ENCODE results near the gene LY6G6D. TPM values are rescaled to one million over a fixed set of nuclear protein-coding genes. Genes with fewer than 3 reads are reported as not detected.

Gene LY6G6D
- total and polyA plus RNA-seq, 2 of the 13 experiments (the other 11 are each of a cell fraction or from before 2014, with no cell fraction given), result not detected

DNA sequence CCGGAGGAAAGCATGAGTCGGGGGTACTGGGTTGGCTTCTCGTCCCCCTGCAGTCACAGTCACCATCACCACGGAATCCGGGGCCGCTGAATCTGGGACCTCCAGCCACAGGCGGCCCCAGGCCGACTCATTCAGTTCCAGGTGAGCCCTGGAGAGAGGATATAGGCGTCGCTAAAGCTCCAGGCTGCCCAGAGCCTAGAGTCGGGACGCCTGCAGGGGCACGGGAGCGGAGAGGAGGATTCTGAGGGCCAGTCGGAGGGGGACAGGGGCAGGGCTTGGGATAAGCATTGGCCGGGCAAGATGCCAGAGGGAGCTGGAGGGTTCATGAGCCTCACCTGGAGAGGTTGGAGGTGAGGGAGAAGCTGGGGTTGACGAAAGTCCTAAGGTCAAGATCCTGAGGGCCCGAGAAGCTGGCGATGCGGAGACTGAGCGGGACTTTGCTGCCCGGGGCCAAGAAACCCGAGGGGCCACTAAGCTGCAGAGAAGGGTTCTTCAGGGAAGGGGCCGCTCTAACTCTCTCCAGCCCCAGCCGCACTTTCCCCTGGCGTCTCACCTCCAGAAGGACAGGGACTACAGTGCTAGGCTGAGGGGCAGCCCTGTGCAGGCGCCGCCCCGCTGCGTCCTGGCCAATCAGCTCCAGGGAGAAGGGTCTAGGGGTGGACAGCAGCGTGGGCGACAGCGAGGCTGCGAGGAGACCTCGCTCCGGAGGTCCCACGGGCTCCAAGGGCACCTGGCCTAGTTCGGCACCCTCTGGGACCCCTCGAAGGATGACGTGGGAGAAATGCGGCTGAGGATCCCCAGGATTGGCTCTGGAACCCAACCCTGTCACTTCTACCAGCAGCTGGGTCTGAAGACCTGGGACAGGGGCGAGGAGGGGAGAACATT lies 51.0 kb downstream of the LY6G6D start (continued):
- TF ChIP-seq, protein P1, sequence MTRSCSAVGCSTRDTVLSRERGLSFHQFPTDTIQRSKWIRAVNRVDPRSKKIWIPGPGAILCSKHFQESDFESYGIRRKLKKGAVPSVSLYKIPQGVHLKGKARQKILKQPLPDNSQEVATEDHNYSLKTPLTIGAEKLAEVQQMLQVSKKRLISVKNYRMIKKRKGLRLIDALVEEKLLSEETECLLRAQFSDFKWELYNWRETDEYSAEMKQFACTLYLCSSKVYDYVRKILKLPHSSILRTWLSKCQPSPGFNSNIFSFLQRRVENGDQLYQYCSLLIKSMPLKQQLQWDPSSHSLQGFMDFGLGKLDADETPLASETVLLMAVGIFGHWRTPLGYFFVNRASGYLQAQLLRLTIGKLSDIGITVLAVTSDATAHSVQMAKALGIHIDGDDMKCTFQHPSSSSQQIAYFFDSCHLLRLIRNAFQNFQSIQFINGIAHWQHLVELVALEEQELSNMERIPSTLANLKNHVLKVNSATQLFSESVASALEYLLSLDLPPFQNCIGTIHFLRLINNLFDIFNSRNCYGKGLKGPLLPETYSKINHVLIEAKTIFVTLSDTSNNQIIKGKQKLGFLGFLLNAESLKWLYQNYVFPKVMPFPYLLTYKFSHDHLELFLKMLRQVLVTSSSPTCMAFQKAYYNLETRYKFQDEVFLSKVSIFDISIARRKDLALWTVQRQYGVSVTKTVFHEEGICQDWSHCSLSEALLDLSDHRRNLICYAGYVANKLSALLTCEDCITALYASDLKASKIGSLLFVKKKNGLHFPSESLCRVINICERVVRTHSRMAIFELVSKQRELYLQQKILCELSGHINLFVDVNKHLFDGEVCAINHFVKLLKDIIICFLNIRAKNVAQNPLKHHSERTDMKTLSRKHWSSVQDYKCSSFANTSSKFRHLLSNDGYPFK (CRISPR knock-in tag; IDR thresholded peaks at IDR 0.05; ENCODE audit: borderline replicate concordance), result peak; percentile 42; the same call in 1 of the 2 replicates
- TF ChIP-seq, protein P2, sequence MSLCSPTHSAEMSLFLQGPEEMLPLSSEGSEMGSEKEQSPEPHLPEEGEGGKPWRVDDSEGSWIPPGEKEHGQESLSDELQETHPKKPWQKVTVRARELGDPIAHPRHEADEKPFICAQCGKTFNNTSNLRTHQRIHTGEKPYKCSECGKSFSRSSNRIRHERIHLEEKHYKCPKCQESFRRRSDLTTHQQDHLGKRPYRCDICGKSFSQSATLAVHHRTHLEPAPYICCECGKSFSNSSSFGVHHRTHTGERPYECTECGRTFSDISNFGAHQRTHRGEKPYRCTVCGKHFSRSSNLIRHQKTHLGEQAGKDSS (CRISPR knock-in tag; IDR thresholded peaks at IDR 0.05; ENCODE audit: borderline replicate concordance, low read depth), result peak; percentile 49; the same call in 1 of the 2 replicates
- TF ChIP-seq BCL6 (CRISPR knock-in tag; IDR thresholded peaks at IDR 0.05) (peak; percentile 8; the same call in 1 of the 2 replicates), SIN3B (IDR thresholded peaks at IDR 0.05; ENCODE audit: low read length) (no peak), KDM5B (CRISPR knock-in tag; IDR thresholded peaks at IDR 0.05; ENCODE audit: borderline replicate concordance) (peak; percentile 63), TBX2 (CRISPR knock-in tag; IDR thresholded peaks at IDR 0.05; ENCODE audit: borderline replicate concordance) (peak; percentile 75; the same call in 1 of the 2 replicates), ETV5 (CRISPR knock-in tag; IDR thresholded peaks at IDR 0.05; ENCODE audit: borderline replicate concordance) (peak; percentile 44; the same call in 1 of the 2 replicates), ZNF589 (CRISPR knock-in tag; conservative IDR thresholded peaks at IDR 0.05) (0 out of 2 replicates have a peak, but pooled peaks have one; percentile 21), GATAD1 (CRISPR knock-in tag; IDR thresholded peaks at IDR 0.05) (no peak; the same call in 1 of the 2 replicates), KDM3A (CRISPR knock-in tag; IDR thresholded peaks at IDR 0.05; ENCODE audit: low read depth) (0 out of 2 replicates have a peak, but pooled peaks have one; percentile 19), NAIF1 (CRISPR knock-in tag; IDR thresholded peaks at IDR 0.05; ENCODE audit: borderline replicate concordance) (no peak), ZNF713 (CRISPR knock-in tag; IDR thresholded peaks at IDR 0.05) (peak; percentile 72; the same call in 1 of the 2 replicates), BRD4 (CRISPR knock-in tag; IDR thresholded peaks at IDR 0.05) (0 out of 2 replicates have a peak, but pooled peaks have one; percentile 63), YEATS4 (CRISPR knock-in tag; IDR thresholded peaks at IDR 0.05; ENCODE audit: borderline replicate concordance) (peak; percentile 52; the same call in 1 of the 2 replicates), MEF2D (CRISPR knock-in tag; IDR thresholded peaks at IDR 0.05) (peak; percentile 59; the same call in 1 of the 2 replicates), RAD21 (CRISPR knock-in tag; IDR thresholded peaks at IDR 0.05) (0 out of 2 replicates have a peak, but pooled peaks have one; percentile 8), CBX1 (IDR thresholded peaks at IDR 0.05; ENCODE audit: low read depth) (no peak), GZF1 (CRISPR knock-in tag; IDR thresholded peaks at IDR 0.05) (no peak), MAFG (CRISPR knock-in tag; IDR thresholded peaks at IDR 0.05) (no peak), ZNF557 (CRISPR knock-in tag; IDR thresholded peaks at IDR 0.05) (no peak), ZNF335 (CRISPR knock-in tag; IDR thresholded peaks at IDR 0.05) (peak; percentile 77), AHR (CRISPR knock-in tag; IDR thresholded peaks at IDR 0.05) (0 out of 2 replicates have a peak, but pooled peaks have one; percentile 10), SRSF9 (IDR thresholded peaks at IDR 0.05; ENCODE audit: borderline replicate concordance, insufficient read depth, low read depth, low read length, poor library complexity, severe bottlenecking) (no peak), HOXD1 (CRISPR knock-in tag; IDR thresholded peaks at IDR 0.05) (0 out of 2 replicates have a peak, but pooled peaks have one; percentile 48)
- TF ChIP-seq, protein P3, sequence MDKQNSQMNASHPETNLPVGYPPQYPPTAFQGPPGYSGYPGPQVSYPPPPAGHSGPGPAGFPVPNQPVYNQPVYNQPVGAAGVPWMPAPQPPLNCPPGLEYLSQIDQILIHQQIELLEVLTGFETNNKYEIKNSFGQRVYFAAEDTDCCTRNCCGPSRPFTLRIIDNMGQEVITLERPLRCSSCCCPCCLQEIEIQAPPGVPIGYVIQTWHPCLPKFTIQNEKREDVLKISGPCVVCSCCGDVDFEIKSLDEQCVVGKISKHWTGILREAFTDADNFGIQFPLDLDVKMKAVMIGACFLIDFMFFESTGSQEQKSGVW (CRISPR knock-in tag; IDR thresholded peaks at IDR 0.05; ENCODE audit: borderline replicate concordance), result no peak

Data from HepG2 (cell line).